Activated T-cell treated with anti-CD3 and anti-CD28 coated beads, Interleukin-2, amount 50 U/mL, for 48 hours (primary cell): ENCODE measurements around the gene SLIT3.

Source experiments
- DNase-seq, 2 experiments: peaks; one replicate each; pipeline ENCODE4 v3.0.0-alpha.2; 2020

Gene SLIT3

GRCh38 chr5:168681556-168682183, 619.3 kb downstream of the SLIT3 start:
- peak; percentile 37 to 42 for DNase-seq

DNA sequence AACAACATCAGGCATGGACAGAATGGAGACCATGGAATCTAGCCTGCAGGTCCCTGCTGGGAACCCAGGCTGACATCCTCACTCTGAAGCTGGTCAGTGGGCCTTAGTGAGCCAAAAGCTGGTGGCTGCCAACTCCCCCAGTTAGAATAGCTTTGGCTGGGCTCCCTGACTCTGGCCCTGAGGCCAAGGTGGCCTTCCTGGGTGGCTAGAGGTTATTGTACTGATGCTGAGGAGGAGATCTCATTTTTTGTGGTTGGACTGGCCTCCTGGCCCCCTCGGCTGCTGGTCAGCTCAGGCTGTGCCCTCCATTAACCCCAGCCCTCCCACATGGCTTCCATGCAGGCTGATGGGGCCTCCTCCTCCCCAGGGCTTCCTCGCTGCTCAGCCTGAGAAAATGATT, 620.5 kb downstream of the SLIT3 start:
- no peak for DNase-seq

- DNase-seq: peak; percentile 81 to 83
Measured at GRCh38 chr5:168679515-168679920, 621.4 kb downstream of the SLIT3 start.

DNA sequence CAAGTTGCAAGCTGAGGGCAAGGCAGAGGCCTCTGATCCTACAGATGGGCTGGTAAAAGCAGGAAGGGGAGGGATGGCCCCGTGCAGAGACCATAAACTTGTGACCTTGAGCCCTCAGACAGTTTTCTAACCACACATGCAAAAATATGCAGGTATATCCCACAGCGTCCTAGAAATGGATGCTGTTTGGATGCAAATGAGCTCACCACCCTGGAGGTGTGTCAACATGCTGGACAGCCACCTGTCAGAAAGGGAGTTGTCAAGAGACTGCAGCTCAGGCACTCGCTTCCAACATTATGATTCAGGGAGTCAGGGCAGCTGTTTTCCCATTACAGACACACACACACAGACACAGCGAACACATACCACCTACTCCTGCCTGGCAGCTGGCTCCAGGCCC, 624.4 kb downstream of the SLIT3 start:
- DNase-seq: no peak

GRCh38 chr5:168675883-168676408, 625.0 kb downstream of the SLIT3 start:
- no peak for DNase-seq

GRCh38 chr5:168674893-168675482, 626.0 kb downstream of the SLIT3 start:
- DNase-seq: no peak

DNA sequence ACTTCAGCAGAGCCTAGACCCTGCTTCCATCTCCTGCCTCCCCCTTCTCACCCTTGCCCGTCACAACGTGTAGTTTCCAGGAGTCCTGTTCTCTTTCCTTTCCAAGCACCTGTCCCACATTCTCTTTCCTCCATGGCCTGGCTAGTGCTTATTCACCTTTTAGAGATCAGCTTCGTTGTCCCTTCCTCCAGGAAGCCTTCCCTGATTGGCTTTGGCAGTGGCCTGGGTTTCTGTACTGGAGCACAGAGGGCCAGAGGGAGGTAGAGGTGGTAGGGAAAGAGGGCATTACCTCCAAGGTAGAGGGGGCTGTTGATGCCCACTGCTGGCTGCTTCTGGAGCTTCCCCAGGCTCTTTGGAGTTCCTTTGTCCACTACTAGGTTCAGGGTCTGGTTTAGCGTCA, 628.1 kb downstream of the SLIT3 start:
- no peak for DNase-seq

DNA sequence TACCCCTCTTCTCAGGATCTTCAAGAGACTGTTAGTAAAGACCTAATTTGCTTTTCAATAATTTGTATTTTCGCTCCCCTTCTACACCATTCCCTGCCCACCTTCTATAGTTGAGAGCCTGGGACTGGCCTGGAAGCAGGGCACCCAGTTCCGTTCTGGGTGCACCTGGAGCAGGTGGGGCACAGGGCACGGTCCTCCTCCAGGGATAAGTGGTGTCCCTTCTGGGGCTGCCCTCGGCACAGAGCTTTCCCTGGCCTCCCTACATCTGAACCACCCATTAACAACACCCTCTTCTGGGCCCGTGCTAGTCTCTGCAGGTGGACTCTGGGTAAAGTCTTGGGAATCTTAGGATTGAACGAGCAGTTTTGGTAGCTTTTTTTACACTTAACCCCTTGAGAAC, 628.9 kb downstream of the SLIT3 start:
- DNase-seq: no peak

GRCh38 chr5:168670881-168671575, 629.9 kb downstream of the SLIT3 start:
- no peak for DNase-seq

- no peak for DNase-seq
Measured at GRCh38 chr5:168669668-168670378, 631.1 kb downstream of the SLIT3 start.

DNA sequence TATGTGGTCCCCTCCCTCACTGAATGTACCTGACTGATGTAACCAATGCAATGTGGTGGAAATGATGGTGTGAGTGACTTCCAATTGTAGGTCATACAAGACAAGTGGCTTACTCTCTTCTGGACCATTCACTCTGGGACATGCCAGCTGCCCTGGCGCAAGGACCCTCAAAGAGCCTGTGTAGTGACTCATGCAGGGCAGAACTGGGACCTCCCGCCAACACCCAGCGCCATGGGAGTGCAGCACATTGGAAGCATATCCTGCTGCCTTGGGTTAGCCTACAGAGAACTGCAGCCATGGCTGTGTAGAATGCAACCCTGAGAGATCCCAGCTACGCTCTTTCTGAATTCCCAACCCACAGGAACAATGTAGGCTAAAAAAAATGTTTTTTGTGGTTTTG, 631.8 kb downstream of the SLIT3 start:
- no peak for DNase-seq

DNA sequence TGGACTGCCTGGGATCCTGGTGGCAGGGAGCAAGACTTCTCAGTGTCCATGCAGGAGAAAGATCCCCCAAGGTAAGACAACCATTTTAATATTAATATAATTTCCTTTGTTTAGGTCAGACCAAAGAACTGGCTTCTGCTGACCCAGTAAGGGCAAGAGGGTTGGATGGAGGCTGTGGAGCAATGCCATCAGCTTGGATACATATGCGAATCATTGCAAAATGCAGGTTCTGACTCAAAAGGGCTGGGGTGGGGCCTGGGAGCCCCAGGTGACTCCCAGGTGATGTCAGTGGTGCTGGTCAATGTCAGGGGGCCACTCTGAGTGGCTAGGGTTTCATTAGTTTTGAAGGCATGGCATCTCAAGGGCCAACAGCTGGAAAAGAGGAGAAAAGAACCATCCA, 632.9 kb downstream of the SLIT3 start:
- DNase-seq: no peak

- no peak for DNase-seq
Measured at GRCh38 chr5:168667301-168667840, 633.6 kb downstream of the SLIT3 start.

DNA sequence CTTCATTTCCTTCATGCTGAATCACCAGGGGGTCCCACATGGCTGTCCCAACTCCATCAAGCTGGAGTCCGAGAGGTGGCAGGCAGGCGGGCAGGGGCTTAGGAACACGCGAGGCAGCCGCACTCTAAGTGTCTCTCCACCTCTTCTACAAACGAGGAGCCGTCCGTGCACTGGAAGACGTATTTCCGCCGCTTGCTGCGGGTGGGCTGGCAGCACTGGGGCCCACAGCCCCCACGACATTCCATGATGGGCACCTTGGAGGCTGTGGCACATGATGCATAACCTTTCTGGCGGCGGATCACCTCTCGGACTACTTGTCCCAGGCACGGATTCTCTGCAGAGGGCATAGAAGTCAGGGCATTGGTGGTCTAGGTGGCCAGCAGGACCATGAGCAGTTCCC, 634.6 kb downstream of the SLIT3 start:
- DNase-seq: no peak

- DNase-seq: no peak
Measured at GRCh38 chr5:168663276-168664004, 637.5 kb downstream of the SLIT3 start.

DNA sequence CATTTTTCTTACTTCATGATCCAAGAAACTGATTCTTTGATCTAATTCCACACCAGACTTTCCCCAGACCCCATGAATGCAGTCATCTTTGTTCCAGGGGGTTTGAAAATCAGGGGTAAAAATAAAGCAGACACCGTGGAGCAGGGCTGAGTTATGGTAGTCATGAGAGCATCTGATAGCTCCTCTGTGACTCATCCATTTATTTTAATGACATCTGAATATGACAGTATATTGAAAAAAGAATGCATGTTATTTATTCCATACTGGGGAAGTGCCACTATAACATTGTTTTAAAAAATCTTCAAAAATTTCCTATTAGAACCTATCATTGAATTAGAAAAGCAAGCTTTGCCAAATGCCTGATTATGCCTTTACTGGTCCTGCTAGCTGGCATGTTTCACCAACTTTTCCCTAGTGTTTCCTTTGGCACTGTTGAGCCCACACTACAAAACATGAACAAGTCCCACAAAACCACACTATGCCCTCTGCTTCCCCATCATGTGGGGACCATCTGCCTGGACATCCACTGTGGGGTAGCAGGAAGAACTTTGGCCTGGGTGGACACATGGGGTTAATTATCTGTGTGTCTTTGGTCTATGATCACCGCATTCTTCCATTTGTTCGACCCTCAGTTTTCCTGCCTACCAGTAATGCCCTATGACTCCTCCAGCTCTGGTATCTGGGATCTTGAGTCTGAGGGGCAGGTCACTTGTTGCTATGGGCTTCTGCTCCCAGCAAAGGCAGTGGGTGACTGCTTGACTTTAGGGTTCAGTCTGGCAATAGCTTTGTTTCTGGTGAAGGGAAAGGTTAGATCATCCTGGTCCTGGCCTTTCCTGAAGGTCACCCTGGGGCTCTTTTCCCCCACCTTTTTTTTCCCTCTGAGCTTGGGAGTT, 639.1 kb downstream of the SLIT3 start:
- DNase-seq: no peak

- DNase-seq: no peak
Measured at GRCh38 chr5:168660691-168661090, 640.2 kb downstream of the SLIT3 start.

DNA sequence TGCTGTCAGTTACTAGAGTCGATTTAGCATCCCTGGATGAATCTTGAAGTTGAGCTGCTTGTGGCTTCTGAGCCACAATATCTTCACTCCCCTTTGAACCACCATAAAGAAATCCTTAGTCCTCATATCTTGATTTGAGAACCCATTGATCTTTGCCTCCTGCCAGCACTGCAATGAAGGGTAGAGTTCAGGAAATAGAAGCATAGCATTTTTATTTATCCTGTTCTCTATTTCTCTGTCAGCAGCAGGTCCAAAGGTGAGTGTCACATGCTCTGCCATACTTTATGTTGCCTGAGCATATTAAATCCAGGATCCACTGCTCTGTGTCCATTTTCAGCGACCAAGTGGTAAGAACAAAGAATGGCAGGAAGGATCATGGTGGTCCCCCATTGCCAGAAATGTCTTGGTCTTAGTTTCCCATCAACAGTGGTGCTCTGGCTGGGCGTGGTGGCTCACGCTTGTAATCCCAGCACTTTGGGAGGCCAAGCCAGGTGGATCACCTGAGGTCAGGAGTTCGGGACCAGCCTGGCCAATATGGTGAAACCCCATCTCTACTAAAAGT, 641.6 kb downstream of the SLIT3 start:
- DNase-seq: no peak

- no peak for DNase-seq
Measured at GRCh38 chr5:168658394-168658793, 642.5 kb downstream of the SLIT3 start.

DNA sequence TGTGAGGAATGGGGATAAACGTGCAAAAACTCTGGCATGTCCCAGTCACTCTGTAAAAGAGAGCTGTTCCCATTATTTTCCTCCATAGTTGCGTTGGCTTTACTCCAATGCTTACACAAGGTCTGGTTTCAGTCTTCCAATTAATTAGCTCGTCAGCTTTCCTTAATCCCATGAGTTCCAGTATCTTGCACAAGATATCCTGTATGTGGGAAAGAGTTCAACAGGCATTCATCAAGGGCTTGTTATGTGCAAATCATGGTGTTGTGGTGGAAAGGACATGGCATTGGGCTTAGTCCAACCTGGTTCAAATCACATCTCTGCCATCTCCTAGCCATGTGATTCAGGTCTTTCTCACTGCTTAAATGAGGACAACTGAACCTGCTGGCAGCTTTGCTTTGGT, 644.3 kb downstream of the SLIT3 start:
- no peak for DNase-seq

- DNase-seq: no peak
Measured at GRCh38 chr5:168655316-168655715, 645.6 kb downstream of the SLIT3 start.
